Upper lobe of left lung (tissue), 6 donors: Measurements from ENCODE around the gene NR0B2. TPM values are rescaled to one million over a fixed set of nuclear protein-coding genes. Genes with fewer than 3 reads are reported as not detected.

Experiments
- total RNA-seq, 6 donors: library from RNA; depleted of rRNA in 4 of 6; stranded (reverse); fragments of >200 nt in 4 of 6; gene quantifications; one replicate each; pipeline versions ENCODE4 v1.1.0 to v1.2.1, GENCODE V29; 2016 to 2021
- donor health status: DM: no; HTN: no; CAD: no; lungs with moderate emphysema.
- donor health status: DM: no; HTN: yes; CAD: no; lungs with severe emphysema.

NR0B2 gene
- total RNA-seq, 6 donors from 2014 or later: 0.89 to 8.8 (median 2.4) TPM; not detected in 1

Other genes starting within 250 kb of the NR0B2 start
- gene ARID1A, start 218.0 kb downstream of the NR0B2 start, total RNA-seq: 100 to 1,000 TPM in 1 of 6 donors, 10 to 100 TPM in 5; 61.3 to 102 (median 70.5) TPM
- 10 to 100 TPM; 11.9 to 25.1 (median 17.5) TPM for gene PIGV, start 126.0 kb downstream of the NR0B2 start, total RNA-seq
- 10 to 100 TPM; 18.9 to 35.9 (median 24.9) TPM for gene ZDHHC18, start 87.3 kb downstream of the NR0B2 start, total RNA-seq
- gene SFN, start 50.8 kb downstream of the NR0B2 start, total RNA-seq: 100 to 1,000 TPM in 2 of 6 donors, 10 to 100 TPM in 4; 21.0 to 129 (median 70.1) TPM
- gene GPN2, start 23.7 kb downstream of the NR0B2 start, total RNA-seq: 10 to 100 TPM; 10.1 to 29.6 (median 18.5) TPM
- 10 to 100 TPM in 4 of 6 donors, 1 to 10 TPM in 2; 9.4 to 20.8 (median 14.9) TPM for gene GPATCH3, start 13.5 kb downstream of the NR0B2 start, total RNA-seq
- 10 to 100 TPM; 41.9 to 81.2 (median 60.2) TPM for gene NUDC, start 7.8 kb upstream of the NR0B2 start, total RNA-seq
- 10 to 100 TPM in 4 of 6 donors, 1 to 10 TPM in 2; 7.7 to 23.3 (median 11.8) TPM for gene KDF1, start 46.5 kb upstream of the NR0B2 start, total RNA-seq
- gene TRNP1, start 79.7 kb upstream of the NR0B2 start, total RNA-seq: 10 to 100 TPM in 5 of 6 donors, 1 to 10 TPM in 1; 9.1 to 38.0 (median 26.0) TPM
- 100 to 1,000 TPM in 1 of 6 donors, 10 to 100 TPM in 5; 10.5 to 124 (median 43.1) TPM for gene TENT5B, start 98.9 kb upstream of the NR0B2 start, total RNA-seq
- 10 to 100 TPM; 18.1 to 51.4 (median 31.5) TPM for gene SLC9A1, start 241.2 kb upstream of the NR0B2 start, total RNA-seq